ENCODE measurements around the gene ZNF260. TPM values are rescaled to one million over a fixed set of nuclear protein-coding genes. Genes with fewer than 3 reads are reported as not detected.
A peak's percentile ranks its signal among the peaks of the same experiment; 100 is the strongest.

ZNF260 gene
- total and polyA plus RNA-seq, 3 experiments from 2014 or later = 6.9 to 10.3 (median 7.1) TPM

- ChIA-PET POLR2A (interaction anchor here (0.5 to 2.3 kb wide), 10 partner anchors 32 to 364 kb away, joined by 3 to 24 read pairs (median 8); partner anchors contain the start of genes ZNF146, ZNF260, ZNF382 and ZNF461), CTCF (interaction anchor here (0.9 kb wide), 1 partner anchor 361 kb away, joined by 3 read pairs; no protein-coding TSS in a partner anchor)
- peaks cover 15% of the 10 kb centered on the region for H3K4me1 ChIP-seq (ENCODE audit: insufficient read depth, low read length)
- peaks cover 34 to 42% (median 40%) of the 10 kb centered on the region in 3 donors for H3K4me1 Mint-ChIP-seq
- H3K9me3 ChIP-seq (ENCODE audit: low read length) = no peaks in the 10 kb centered on the region
- peak within 1 kb of the TSS; percentile 92 to 100 (median 98) for H3K4me3 Mint-ChIP-seq
- peak; percentile 84 to 97 (median 95) for DNase-seq
- no peaks in the 10 kb centered on the region for H3K36me3 ChIP-seq (ENCODE audit: insufficient read depth, low read length)
- H3K27me3 Mint-ChIP-seq = peaks cover 0 to 4% of the 10 kb centered on the region in 2 donors
- peak within 1 kb of the TSS; percentile 90 for H3K27ac ChIP-seq (ENCODE audit: low read depth, low read length)
- peaks cover 3 to 25% (median 17%) of the 10 kb centered on the region in 3 donors for H3K36me3 Mint-ChIP-seq
- H3K9me3 Mint-ChIP-seq = peaks cover 0 to 14% (median 11%) of the 10 kb centered on the region in 5 donors
- H3K27me3 ChIP-seq (ENCODE audit: insufficient read depth, low read length, poor library complexity, severe bottlenecking) = no peaks in the 10 kb centered on the region
- H3K27ac Mint-ChIP-seq = peak within 1 kb of the TSS; percentile 95 to 100 (median 98)
- peak within 1 kb of the TSS; percentile 99 for H3K4me3 ChIP-seq (ENCODE audit: low read length)
Measured at GRCh38 chr19:36489118-36489919, 38.8 kb downstream of the ZNF260 start, which contains the start of gene ZNF566. Gene ZNF566, minus strand, starts transcription at chr19:36489561. Its CDS starts 13,004 bp downstream, at chr19:36476557.

GRCh38 chr19:36488846-36489117 lies 39.3 kb downstream of the ZNF260 start:
- CTCF ChIA-PET = interaction anchor here (0.9 kb wide), 1 partner anchor 361 kb away, joined by 3 read pairs; no protein-coding TSS in a partner anchor
- peak overlapping the region; percentile 90 for H3K27ac ChIP-seq (ENCODE audit: low read depth, low read length)

DNA sequence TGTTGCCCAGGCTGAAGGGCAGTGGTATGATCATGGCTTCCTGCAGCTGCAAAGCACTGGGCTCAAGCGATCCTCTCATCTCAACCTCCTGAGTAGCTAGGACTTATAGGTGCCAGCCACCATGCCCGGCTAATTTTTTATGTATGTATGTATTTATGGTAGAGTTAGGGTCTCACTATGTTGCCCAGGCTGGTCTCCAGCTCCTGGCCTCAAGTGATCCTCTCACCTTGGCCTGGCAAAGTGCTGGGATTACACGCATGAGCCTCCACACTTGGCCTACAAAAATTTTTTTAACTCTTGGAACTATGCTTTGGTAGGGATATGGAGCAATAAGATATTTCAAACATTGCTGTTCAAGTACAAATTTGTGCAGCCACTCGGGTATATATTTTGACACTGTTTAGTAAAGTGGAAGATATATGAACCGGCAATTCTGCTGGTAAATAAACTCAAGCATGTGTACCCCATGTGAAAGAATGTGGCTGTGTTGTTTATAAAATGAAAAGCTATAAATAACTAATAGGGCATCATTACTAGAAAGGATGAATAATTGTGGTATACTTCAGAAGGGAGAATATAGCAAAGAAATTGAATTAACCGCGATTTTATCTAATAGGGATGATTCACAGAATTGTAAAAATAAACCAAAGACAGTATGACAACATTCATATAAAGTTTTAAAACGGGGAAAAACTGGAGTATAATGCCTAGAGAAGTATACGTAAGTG lies 39.8 kb downstream of the ZNF260 start:
- Mint-ChIP-seq H3K27me3 (peaks cover 0 to 4% of the 10 kb centered on the region in 2 donors), H3K27ac (peak overlapping the region; percentile 95 to 100 (median 98)), H3K4me1 (peaks cover 34 to 45% (median 40%) of the 10 kb centered on the region in 3 donors), H3K9me3 (peaks cover under 1 to 14% (median 12%) of the 10 kb centered on the region in 5 donors), H3K36me3 (peaks cover 5 to 32% (median 21%) of the 10 kb centered on the region in 3 donors), H3K4me3 (peak overlapping the region; percentile 92 to 100 (median 98))
- Histone ChIP-seq H3K36me3 (ENCODE audit: insufficient read depth, low read length) (no peaks in the 10 kb centered on the region), H3K4me3 (ENCODE audit: low read length) (peak overlapping the region; percentile 99), H3K27me3 (ENCODE audit: insufficient read depth, low read length, poor library complexity, severe bottlenecking) (no peaks in the 10 kb centered on the region), H3K9me3 (ENCODE audit: low read length) (no peaks in the 10 kb centered on the region), H3K4me1 (ENCODE audit: insufficient read depth, low read length) (peaks cover 15% of the 10 kb centered on the region), H3K27ac (ENCODE audit: low read depth, low read length) (peak overlapping the region; percentile 90)
- POLR2A ChIA-PET = interaction anchor here (0.5 to 2.3 kb wide), 8 partner anchors 33 to 510 kb away, joined by 3 to 24 read pairs (median 12); partner anchors contain the start of genes ZNF146, ZNF260, ZNF382 and ZNF461
- CTCF ChIA-PET = no interaction called here
- DNase-seq = no peak

More at GRCh38 chr19:36488846-36489117, 39.3 kb downstream of the ZNF260 start:
- Histone ChIP-seq H3K27me3 (ENCODE audit: insufficient read depth, low read length, poor library complexity, severe bottlenecking) (no peaks in the 10 kb centered on the region), H3K36me3 (ENCODE audit: insufficient read depth, low read length) (no peaks in the 10 kb centered on the region), H3K4me3 (ENCODE audit: low read length) (peak overlapping the region; percentile 99), H3K9me3 (ENCODE audit: low read length) (no peaks in the 10 kb centered on the region), H3K4me1 (ENCODE audit: insufficient read depth, low read length) (peaks cover 15% of the 10 kb centered on the region)
- H3K36me3 Mint-ChIP-seq = peaks cover 3 to 29% (median 17%) of the 10 kb centered on the region in 3 donors
- peak in 1 of 5 donors; percentile 41 for DNase-seq
- POLR2A ChIA-PET = interaction anchor here (0.5 to 2.3 kb wide), 9 partner anchors 32 to 274 kb away, joined by 3 to 24 read pairs (median 11); partner anchors contain the start of genes ZNF146, ZNF260, ZNF382 and ZNF461
- H3K27ac Mint-ChIP-seq = peak overlapping the region; percentile 95 to 100 (median 98)
- peak overlapping the region; percentile 92 to 100 (median 98) for H3K4me3 Mint-ChIP-seq
- peaks cover 34 to 45% (median 40%) of the 10 kb centered on the region in 3 donors for H3K4me1 Mint-ChIP-seq
- peaks cover 0 to 14% (median 11%) of the 10 kb centered on the region in 5 donors for H3K9me3 Mint-ChIP-seq
- H3K27me3 Mint-ChIP-seq = peaks cover 0 to 4% of the 10 kb centered on the region in 2 donors

DNA sequence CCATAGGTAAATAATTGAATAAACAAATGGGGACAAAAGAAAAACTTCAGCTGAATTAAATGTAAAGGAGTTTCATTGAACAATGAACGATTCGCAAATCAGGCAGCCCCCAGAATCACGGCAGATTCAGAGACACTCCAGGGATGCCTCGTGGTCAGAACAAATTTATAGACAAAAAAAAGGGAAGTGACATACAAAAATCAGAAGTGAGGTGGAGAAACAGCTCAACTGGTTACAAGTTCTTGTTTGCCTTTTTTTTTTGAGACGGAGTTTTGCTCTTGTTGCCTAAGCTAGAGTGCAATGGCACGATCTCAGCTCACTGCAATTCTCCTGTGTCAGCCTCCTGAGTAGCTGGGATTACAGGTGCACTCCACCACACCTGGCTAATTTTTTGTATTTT lies 44.4 kb downstream of the ZNF260 start:
- Mint-ChIP-seq H3K27ac (no peak overlapping the region), H3K36me3 (peaks cover 21 to 44% (median 41%) of the 10 kb centered on the region in 3 donors), H3K4me1 (peaks cover 17 to 35% (median 24%) of the 10 kb centered on the region in 3 donors), H3K4me3 (no peak overlapping the region), H3K9me3 (peaks cover 0 to 32% (median 8%) of the 10 kb centered on the region in 5 donors), H3K27me3 (no peaks in the 10 kb centered on the region)
- Histone ChIP-seq H3K27me3 (ENCODE audit: insufficient read depth, low read length, poor library complexity, severe bottlenecking) (no peaks in the 10 kb centered on the region), H3K27ac (ENCODE audit: low read depth, low read length) (no peak overlapping the region), H3K9me3 (ENCODE audit: low read length) (peaks cover 11% of the 10 kb centered on the region), H3K4me3 (ENCODE audit: low read length) (no peak overlapping the region), H3K4me1 (ENCODE audit: insufficient read depth, low read length) (peaks cover 8% of the 10 kb centered on the region), H3K36me3 (ENCODE audit: insufficient read depth, low read length) (no peaks in the 10 kb centered on the region)
- ChIA-PET POLR2A (no interaction called here), CTCF (interaction anchor here (1.0 to 1.6 kb wide), 2 partner anchors 13 to 90 kb away, joined by 3 read pairs; partner anchors contain the start of gene ZNF529)
- no peak for DNase-seq

DNA sequence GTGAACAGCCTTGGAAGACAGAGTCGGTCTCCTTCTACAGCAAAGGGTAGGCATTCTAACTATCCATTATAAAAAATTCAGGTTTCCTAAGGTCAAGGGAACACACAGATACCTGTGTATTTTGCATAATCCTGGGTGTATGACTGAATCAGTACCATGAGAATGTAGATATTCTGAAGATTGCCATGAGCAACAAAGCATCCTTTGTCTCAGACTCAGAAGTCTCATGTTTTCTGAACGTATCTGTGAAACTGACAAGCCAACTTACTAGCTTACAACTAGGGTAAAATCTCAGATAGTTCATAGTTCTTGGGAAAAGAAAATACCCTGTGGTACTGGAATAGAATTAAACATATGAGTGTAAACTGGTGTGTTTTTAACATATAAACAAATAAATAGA lies 45.2 kb downstream of the ZNF260 start:
- CTCF ChIA-PET = interaction anchor here (1.6 kb wide), 1 partner anchor 90 kb away, joined by 3 read pairs; the partner anchor contains the start of gene ZNF529
- Mint-ChIP-seq H3K27ac (no peak overlapping the region), H3K27me3 (no peaks in the 10 kb centered on the region), H3K4me1 (peaks cover 10 to 27% (median 16%) of the 10 kb centered on the region in 3 donors), H3K36me3 (peaks cover 21 to 48% (median 44%) of the 10 kb centered on the region in 3 donors), H3K4me3 (no peak overlapping the region), H3K9me3 (peaks cover 0 to 35% (median 8%) of the 10 kb centered on the region in 5 donors)
- Histone ChIP-seq H3K36me3 (ENCODE audit: insufficient read depth, low read length) (no peaks in the 10 kb centered on the region), H3K27ac (ENCODE audit: low read depth, low read length) (no peak overlapping the region), H3K4me3 (ENCODE audit: low read length) (no peak overlapping the region), H3K27me3 (ENCODE audit: insufficient read depth, low read length, poor library complexity, severe bottlenecking) (no peaks in the 10 kb centered on the region), H3K9me3 (ENCODE audit: low read length) (peaks cover 11% of the 10 kb centered on the region), H3K4me1 (ENCODE audit: insufficient read depth, low read length) (no peaks in the 10 kb centered on the region)
- DNase-seq = no peak
- POLR2A ChIA-PET = no interaction called here

Other genes starting within 250 kb of the ZNF260 start
- gene ZFP14, start 149.1 kb downstream of the ZNF260 start, total RNA-seq = 1 to 10 TPM; 2.1 to 3.9 TPM
- gene ZFP14, start 149.1 kb downstream of the ZNF260 start, polyA plus RNA-seq = 4.5 TPM
- 1 to 10 TPM; 4.9 to 6.2 TPM for gene ZFP82, start 109.6 kb downstream of the ZNF260 start, total RNA-seq
- gene ZFP82, start 109.6 kb downstream of the ZNF260 start, polyA plus RNA-seq = 12.8 TPM
- gene ZNF566, start 38.7 kb downstream of the ZNF260 start, total RNA-seq = 1 to 10 TPM; 8.2 to 9.0 TPM
- 12.9 TPM for gene ZNF566, start 38.7 kb downstream of the ZNF260 start, polyA plus RNA-seq
- gene ZNF529, start 45.0 kb upstream of the ZNF260 start, total RNA-seq = 10 to 100 TPM; 15.6 to 16.4 TPM
- gene ZNF529, start 45.0 kb upstream of the ZNF260 start, polyA plus RNA-seq = 8.6 TPM
- 10 to 100 TPM in 1 of 2 experiments, 1 to 10 TPM in 1; 10.0 to 10.3 TPM for gene ZNF382, start 77.0 kb upstream of the ZNF260 start, total RNA-seq
- 7.7 TPM for gene ZNF382, start 77.0 kb upstream of the ZNF260 start, polyA plus RNA-seq
- 1 to 10 TPM; 6.9 to 8.1 TPM for gene ZNF461, start 138.6 kb upstream of the ZNF260 start, total RNA-seq
- gene ZNF461, start 138.6 kb upstream of the ZNF260 start, polyA plus RNA-seq = 4.9 TPM
- 1 to 10 TPM; 7.2 to 9.4 TPM for gene ZNF567, start 159.3 kb upstream of the ZNF260 start, total RNA-seq
- 14.7 TPM for gene ZNF567, start 159.3 kb upstream of the ZNF260 start, polyA plus RNA-seq
- gene ZNF850, start 244.5 kb upstream of the ZNF260 start, total RNA-seq = 1 to 10 TPM; 6.1 to 6.9 TPM
- gene ZNF850, start 244.5 kb upstream of the ZNF260 start, polyA plus RNA-seq = 0.76 TPM